Common myeloid progenitor, CD34-positive (primary cell): Measurements from ENCODE around the gene SNX1.

Experiments used
- CTCF ChIA-PET: fragments of 350-600 bp; sonication (Branson Sonifier 250); formaldehyde crosslinking; loops from one replicate; lab custom pipeline; 2021; ENCODE audit warnings: antibody characterized with exemption; lab: Charles Lee
- POLR2A ChIA-PET: fragments of 350-600 bp; sonication (Branson Sonifier 250); formaldehyde crosslinking; loops from one replicate; lab custom pipeline; 2021; ENCODE audit warnings: antibody characterized with exemption; lab: Charles Lee
- DNase-seq, 3 donors: peaks; one replicate each; pipeline versions ENCODE4 v3.0.0 to v3.0.0-alpha.2; 2013
- H3K27ac ChIP-seq, 2 experiments: 1 replicate in 1 of 2; 2 replicates in 1 of 2; pipeline ENCODE4 v1.7.0; 2013; ENCODE audit warnings: inconsistent platforms in 2 of 2, low read length in 2 of 2, mild to moderate bottlenecking in 2 of 2, low read depth in 1 of 2, moderate library complexity in 1 of 2; ENCODE audit not compliant: severe bottlenecking in 2 of 2, insufficient read depth in 1 of 2, poor library complexity in 1 of 2
- H3K27me3 ChIP-seq, 5 experiments: replicated peaks in 2 of 5; 1 replicate in 3 of 5; 2 replicates in 2 of 5; pipeline versions ENCODE4 v1.6.1 to v1.7.0; 2013; ENCODE audit warnings: low read length in 4 of 5, mild to moderate bottlenecking in 2 of 5, moderate library complexity in 2 of 5, inconsistent platforms in 1 of 5; ENCODE audit not compliant: insufficient read depth in 5 of 5, control insufficient read depth in 4 of 5
- H3K36me3 ChIP-seq, 4 experiments: 1 replicate in 2 of 4; 2 replicates in 2 of 4; pipeline versions ENCODE4 v1.6.1 to v1.7.0; 2013; ENCODE audit warnings: low read length in 3 of 4, control low read depth in 1 of 4, mild to moderate bottlenecking in 1 of 4; ENCODE audit not compliant: control insufficient read depth in 4 of 4, insufficient read depth in 4 of 4
- H3K4me1 ChIP-seq, 4 experiments: 1 replicate in 3 of 4; 2 replicates in 1 of 4; pipeline versions ENCODE4 v1.6.1 to v1.7.1; 2013; ENCODE audit warnings: low read length in 3 of 4, mild to moderate bottlenecking in 3 of 4, control low read depth in 1 of 4, inconsistent platforms in 1 of 4, moderate library complexity in 1 of 4; ENCODE audit not compliant: control insufficient read depth in 4 of 4, insufficient read depth in 4 of 4; ENCODE audit errors: control extremely low read depth in 1 of 4
- H3K4me3 ChIP-seq, 7 experiments: 1 replicate in 4 of 7; 2 replicates in 3 of 7; pipeline versions ENCODE4 v1.5.1 to v1.7.0; 2013; ENCODE audit warnings: mild to moderate bottlenecking in 7 of 7, low read length in 6 of 7, moderate library complexity in 6 of 7, inconsistent platforms in 2 of 7, low read depth in 2 of 7, control low read depth in 1 of 7; ENCODE audit not compliant: insufficient read depth in 4 of 7, control insufficient read depth in 1 of 7; ENCODE audit errors: extremely low read depth in 1 of 7
- H3K9me3 ChIP-seq, 5 experiments: 1 replicate in 4 of 5; 2 replicates in 1 of 5; pipeline versions ENCODE4 v1.6.1 to v1.7.1; 2013; ENCODE audit warnings: low read length in 4 of 5, mild to moderate bottlenecking in 2 of 5, inconsistent platforms in 1 of 5, low read depth in 1 of 5, moderate library complexity in 1 of 5; ENCODE audit not compliant: control insufficient read depth in 4 of 5, insufficient read depth in 2 of 5; ENCODE audit errors: control extremely low read depth in 1 of 5
- WGBS: methylation state at CpG from one replicate; pipeline ENCODE4 v1.1.5; 2013; ENCODE audit not compliant: insufficient coverage; 5-methylcytosine and 5-hydroxymethylcytosine counted together

The SNX1 gene

DNA sequence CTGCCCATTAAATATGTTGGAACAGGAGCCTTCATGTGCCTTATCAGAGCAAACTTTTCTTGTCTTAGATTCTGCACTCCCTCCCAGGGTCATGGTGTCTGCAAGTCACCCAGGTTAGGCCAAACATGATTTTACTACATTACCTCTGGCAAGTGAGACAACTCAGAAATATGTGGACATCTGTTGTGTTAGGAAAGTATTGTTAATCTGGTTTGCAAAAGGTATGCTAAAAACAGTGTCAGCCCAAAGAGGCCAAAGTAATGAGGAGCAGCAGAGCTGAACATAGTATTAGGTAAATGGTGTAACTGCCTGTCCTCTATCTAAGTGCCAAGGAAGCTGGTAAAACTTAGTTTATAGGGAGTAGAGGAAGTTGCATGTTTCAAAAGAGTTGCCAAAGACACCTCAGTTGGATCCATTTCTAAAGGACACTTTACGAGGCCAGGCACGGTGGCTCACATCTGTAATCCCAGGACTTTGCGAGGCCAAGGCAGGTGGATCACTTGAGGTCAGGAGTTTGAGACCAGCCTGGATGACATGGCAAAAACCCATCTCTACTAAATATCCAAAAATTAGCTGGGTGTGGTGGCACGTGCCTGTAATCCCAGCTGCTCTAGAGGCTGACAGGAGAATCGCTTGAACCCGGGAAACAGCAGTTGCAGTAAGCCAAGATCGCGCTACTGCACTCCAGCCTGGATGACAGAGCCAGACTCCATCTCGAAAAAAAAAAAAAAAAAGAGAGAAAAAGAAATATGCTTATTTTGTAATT lies 89.5 kb downstream of the SNX1 start:
- Histone ChIP-seq H3K27me3 (no peaks in the 10 kb centered on the region), H3K4me3 (no peak overlapping the region), H3K36me3 (peaks cover 2 to 16% (median 8%) of the 10 kb centered on the region in 4 experiments), H3K4me1 (peaks cover 0 to 11% (median 6%) of the 10 kb centered on the region in 4 experiments), H3K27ac (no peak overlapping the region), H3K9me3 (no peaks in the 10 kb centered on the region)
- ChIA-PET POLR2A (no interaction called here), CTCF (interaction anchor here (1.4 to 2.1 kb wide), 2 partner anchors 8 to 9 kb away, joined by 5 read pairs; no protein-coding TSS in a partner anchor)
- no peak for DNase-seq
- WGBS, result 100% methylated on average over 4 of the region's 9 CpGs

DNA sequence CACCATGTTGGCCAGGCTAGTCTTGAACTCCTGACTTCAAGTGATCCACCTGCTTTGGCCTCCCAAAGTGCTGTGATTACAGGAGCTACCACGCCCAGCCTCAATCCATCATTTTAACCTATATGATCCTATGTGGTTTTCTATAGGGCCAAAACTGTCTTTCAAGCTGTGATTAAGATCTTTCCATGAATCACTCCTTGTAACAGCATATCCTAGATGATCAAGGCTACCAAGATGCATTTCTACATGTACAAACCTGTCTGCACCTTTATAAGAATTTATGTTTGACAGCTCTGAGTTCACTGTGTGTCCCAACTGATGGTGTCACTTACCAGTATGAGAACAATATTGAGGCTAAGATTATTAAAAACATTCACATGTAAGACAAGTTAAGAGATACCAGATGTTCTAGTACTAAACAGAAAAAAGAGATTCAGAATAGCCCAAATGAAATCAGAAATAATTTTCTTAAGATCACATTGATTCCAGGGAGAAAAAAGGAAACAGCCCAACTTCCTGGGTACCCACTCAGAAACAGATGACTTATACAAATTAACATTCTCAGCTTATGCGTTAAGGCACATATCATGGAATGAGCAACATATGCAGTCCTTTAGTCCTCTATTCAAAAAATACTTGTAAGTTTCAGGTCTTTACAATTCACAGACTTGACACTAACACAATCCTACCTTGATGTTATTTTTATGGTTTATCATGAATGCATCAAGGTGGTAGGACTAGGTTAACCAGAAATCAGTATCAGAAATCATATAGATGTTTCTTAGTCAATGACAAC lies 91.8 kb downstream of the SNX1 start:
- 100% methylated on average over 1 of the region's 2 CpGs for WGBS
- ChIA-PET POLR2A (no interaction called here), CTCF (interaction anchor here (1.0 to 2.1 kb wide), 2 partner anchors 10 to 24 kb away, joined by 3 to 5 read pairs; no protein-coding TSS in a partner anchor)
- Histone ChIP-seq H3K27ac (no peak overlapping the region), H3K9me3 (no peaks in the 10 kb centered on the region), H3K27me3 (no peaks in the 10 kb centered on the region), H3K36me3 (peaks cover 2 to 14% (median 6%) of the 10 kb centered on the region in 4 experiments), H3K4me3 (no peak overlapping the region), H3K4me1 (no peaks in the 10 kb centered on the region)
- no peak for DNase-seq
